ENCODE results near the gene ARPC2. TPM values are rescaled to one million over a fixed set of nuclear protein-coding genes. Genes with fewer than 3 reads are reported as not detected.

Gene ARPC2
- total and polyA plus RNA-seq, 8 donors, result 229 to 452 (median 256) TPM

DNA sequence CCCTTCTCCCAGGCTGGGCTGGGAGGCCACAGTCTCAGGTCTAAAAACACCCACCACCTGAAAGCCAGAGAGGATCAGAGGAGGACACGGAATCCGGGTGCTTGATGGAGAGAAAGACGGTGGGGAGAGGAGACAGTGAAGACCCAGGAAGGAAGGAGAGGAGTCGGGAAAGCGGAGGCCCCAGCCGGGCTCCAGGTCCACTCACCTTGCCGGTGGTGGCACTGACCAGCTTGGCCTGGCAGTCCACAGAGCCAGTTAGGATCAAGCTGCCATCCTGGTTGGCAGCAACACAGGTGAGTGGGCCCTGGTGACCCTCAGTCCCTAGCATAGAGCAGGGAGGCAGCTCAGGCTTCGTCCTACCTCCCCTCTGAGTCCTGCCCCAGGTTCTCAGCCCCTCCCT, 48.6 kb downstream of the ARPC2 start:
- ATAC-seq (no peak), DNase-seq (peak in 1 of 4 donors; percentile 28)
- Histone ChIP-seq H3K36me3 (peaks cover 0 to 57% of the 10 kb centered on the region in 2 donors), H3K4me1 (peaks cover 7 to 57% of the 10 kb centered on the region in 2 donors), H3K27me3 (no peaks in the 10 kb centered on the region), H3K27ac (peak overlapping the region in 1 of 2 donors; percentile 8), H3K4me3 (no peak overlapping the region), H3K9me3 (no peaks in the 10 kb centered on the region)
- TF ChIP-seq, protein P1, sequence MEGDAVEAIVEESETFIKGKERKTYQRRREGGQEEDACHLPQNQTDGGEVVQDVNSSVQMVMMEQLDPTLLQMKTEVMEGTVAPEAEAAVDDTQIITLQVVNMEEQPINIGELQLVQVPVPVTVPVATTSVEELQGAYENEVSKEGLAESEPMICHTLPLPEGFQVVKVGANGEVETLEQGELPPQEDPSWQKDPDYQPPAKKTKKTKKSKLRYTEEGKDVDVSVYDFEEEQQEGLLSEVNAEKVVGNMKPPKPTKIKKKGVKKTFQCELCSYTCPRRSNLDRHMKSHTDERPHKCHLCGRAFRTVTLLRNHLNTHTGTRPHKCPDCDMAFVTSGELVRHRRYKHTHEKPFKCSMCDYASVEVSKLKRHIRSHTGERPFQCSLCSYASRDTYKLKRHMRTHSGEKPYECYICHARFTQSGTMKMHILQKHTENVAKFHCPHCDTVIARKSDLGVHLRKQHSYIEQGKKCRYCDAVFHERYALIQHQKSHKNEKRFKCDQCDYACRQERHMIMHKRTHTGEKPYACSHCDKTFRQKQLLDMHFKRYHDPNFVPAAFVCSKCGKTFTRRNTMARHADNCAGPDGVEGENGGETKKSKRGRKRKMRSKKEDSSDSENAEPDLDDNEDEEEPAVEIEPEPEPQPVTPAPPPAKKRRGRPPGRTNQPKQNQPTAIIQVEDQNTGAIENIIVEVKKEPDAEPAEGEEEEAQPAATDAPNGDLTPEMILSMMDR (IDR thresholded peaks at IDR 0.05), result no peak
- intact Hi-C loops (cut with DNase I), result no loop called here

DNA sequence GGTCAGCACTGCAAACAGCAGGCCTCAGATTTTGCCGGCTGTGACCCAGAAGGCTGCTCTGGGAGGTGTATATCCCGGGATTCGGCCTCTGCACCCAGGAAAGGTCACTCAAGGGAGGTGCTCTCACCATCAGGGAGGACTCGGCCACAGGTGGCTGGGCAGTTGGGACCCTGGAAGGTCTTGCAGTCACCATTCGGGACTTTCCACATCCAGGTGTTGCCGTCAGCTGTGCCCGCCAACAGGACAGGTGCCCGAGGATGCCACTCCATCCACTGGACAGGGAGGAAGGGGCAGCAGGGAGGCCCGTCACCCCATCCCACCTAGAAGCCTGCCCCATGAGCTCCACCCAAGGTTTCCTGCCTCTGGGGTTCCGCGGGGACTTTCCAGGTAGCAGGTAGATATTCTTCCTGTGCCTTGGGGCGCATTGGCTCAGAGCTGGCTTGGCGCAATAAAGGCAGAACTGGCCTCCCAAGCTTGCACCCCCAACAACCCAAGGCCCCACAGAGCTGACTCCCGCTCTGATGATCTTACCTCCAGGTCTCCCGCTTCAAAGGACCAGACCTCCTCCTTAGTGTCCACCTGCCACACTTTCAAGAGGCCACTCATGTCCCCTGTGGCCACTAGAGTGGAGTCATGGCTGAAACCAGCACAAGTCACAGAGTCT, 49.5 kb downstream of the ARPC2 start:
- H3K36me3 ChIP-seq, result peaks cover 0 to 57% of the 10 kb centered on the region in 2 donors
- ATAC-seq, result no peak
- H3K27me3 ChIP-seq, result no peaks in the 10 kb centered on the region
- intact Hi-C loops (cut with DNase I), result no loop called here
- peak in 1 of 4 donors; percentile 19 for DNase-seq
- no peak overlapping the region for H3K4me3 ChIP-seq
- H3K27ac ChIP-seq, result no peak overlapping the region
- H3K4me1 ChIP-seq, result peaks cover 13 to 57% of the 10 kb centered on the region in 2 donors
- H3K9me3 ChIP-seq, result no peaks in the 10 kb centered on the region
- TF ChIP-seq, protein P1 (IDR thresholded peaks at IDR 0.05), result no peak

- intact Hi-C loops (cut with DNase I), result no loop called here
- ATAC-seq (no peak), DNase-seq (peak in 1 of 4 donors; percentile 25)
- Histone ChIP-seq H3K36me3 (peaks cover 0 to 55% of the 10 kb centered on the region in 2 donors), H3K27ac (no peak overlapping the region), H3K4me3 (no peak overlapping the region), H3K9me3 (no peaks in the 10 kb centered on the region), H3K4me1 (peaks cover 21 to 57% of the 10 kb centered on the region in 2 donors), H3K27me3 (no peaks in the 10 kb centered on the region)
- TF ChIP-seq, protein P1 (IDR thresholded peaks at IDR 0.05), result no peak
Observed at GRCh38 chr2:218267259-218267658, 50.3 kb downstream of the ARPC2 start.

GRCh38 chr2:218269900-218270720, 53.1 kb downstream of the ARPC2 start, which contains the start of the genes AAMP and PNKD:
Gene AAMP (minus strand): TSS chr2:218270137. CDS start chr2:218270086, 51 bp downstream.
Gene PNKD (plus strand): TSS chr2:218270519. CDS start chr2:218270536, 17 bp downstream.
- ATAC-seq (peak; percentile 92), DNase-seq (peak; percentile 99 to 100 (median 100))
- Histone ChIP-seq H3K36me3 (peaks cover 0 to 48% of the 10 kb centered on the region in 2 donors), H3K27ac (peak within 1 kb of the TSS; percentile 53 to 78), H3K4me1 (peaks cover 34 to 55% of the 10 kb centered on the region in 2 donors), H3K27me3 (no peaks in the 10 kb centered on the region), H3K9me3 (no peaks in the 10 kb centered on the region), H3K4me3 (peak within 1 kb of the TSS; percentile 81 to 84)
- TF ChIP-seq, protein P1 (IDR thresholded peaks at IDR 0.05), result peak in 1 of 2 donors; percentile 17
- intact Hi-C loops (cut with DNase I), result loop anchor here in 1 of 2 donors (10.0 kb wide), 1 partner anchor 125 kb away; the partner anchor contains the start of gene CTDSP1
